Neural progenitor cell (in vitro differentiated cells): ENCODE measurements around the gene ANKRA2.

Source experiments
- EZH2 ChIP-seq: fragments of 200-600 bp; sonication (generic); IDR thresholded peaks from 2 replicates; pipeline ENCODE4 v1.6.1; 2017; ENCODE audit warnings: antibody characterized with exemption, mild to moderate bottlenecking, moderate library complexity
- EZH2phosphoT487 ChIP-seq: fragments of 200-600 bp; sonication (generic); IDR thresholded peaks from 2 replicates; pipeline ENCODE4 v1.6.1; 2017; ENCODE audit warnings: antibody characterized with exemption

DNA sequence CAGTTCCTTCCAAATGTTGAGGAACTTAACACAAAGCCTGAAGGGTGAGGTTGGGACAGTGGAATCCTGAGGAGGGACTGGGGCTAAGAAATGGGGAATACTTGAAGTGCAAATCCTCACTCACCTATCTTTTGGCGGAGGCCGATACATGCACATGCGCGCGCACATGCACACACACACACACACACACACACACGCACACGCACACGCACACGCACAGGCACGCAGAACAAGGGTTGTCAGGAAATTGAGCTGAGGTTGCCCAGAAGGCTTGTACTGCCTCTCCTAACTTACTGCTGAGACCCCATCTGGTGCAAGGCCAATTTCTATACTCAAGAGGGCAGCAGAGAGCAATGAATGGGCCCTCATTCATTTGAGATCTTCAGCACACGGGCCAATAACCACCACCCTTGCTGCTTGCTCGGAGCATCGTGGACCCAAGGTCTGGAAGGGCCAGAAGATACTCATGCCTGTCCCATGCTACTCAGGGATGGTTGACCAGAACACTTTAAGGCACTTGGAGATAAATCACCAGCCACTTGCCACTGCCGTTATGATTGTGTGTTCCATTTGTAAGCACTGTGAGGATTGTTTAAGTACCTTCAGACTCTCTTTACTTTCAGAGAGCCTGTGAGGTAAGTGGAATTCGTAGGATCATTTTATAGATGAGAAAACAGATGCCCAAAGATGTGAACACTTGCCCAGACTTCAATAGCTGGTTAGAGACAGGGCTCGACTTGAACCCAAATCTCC lies 45.7 kb downstream of the ANKRA2 start:
- TF ChIP-seq EZH2phosphoT487: no peak
- TF ChIP-seq EZH2: no peak
